Retina (tissue), 1 donor: ENCODE results near the gene KRT76.
"Not testable (repeated sequence)": the region's sequence is repeated elsewhere in the genome, so short reads cannot be mapped to it uniquely, and the experiment has no call there.

Source experiments
- DNase-seq: peaks from one replicate; pipeline ENCODE4 v3.0.0-alpha.2; 2016

The KRT76 gene

DNA sequence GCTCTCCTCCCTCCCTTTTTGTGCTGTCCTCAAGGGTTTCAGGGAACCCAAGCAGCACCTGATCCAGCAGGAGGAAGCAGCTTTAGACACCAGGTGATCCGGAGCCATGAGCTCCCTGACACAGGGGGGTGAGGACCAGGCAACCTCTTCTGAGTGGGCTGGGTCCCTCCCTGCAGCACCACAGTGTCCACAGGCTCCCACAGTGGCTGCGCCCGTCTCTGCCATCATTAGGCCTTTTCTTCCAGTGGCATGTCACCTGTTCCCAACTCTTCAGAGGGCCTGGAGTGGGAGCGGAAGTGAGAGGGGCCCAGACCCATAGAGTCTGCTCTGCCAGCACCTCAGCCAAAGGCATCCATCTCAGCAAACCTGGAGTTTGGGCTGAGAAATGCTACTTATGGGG is 421 bp upstream of the KRT76 start:
- DNase-seq, result no peak

DNA sequence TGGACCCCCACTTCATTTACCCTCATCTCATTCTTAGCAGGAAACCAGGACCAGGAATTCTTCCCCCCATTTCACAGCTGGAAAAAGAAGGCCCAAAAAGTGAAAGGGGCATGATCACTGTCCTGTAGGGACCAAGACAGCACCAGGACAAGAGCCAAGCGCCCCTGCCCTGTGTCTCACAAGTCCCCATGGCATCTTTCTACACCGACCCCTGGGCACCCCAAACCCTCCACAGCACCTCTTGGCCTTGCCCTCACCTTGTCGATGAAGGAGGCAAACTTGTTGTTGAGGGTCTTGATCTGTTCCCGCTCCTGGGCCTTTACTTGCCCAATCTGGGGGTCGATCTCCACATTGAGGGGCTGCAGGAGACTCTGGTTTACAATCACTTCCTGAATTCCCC is 710 bp downstream of the KRT76 start:
- no peak for DNase-seq

GRCh38 chr12:52774629-52775250 is 2.4 kb downstream of the KRT76 start:
- DNase-seq, result no peak

DNA sequence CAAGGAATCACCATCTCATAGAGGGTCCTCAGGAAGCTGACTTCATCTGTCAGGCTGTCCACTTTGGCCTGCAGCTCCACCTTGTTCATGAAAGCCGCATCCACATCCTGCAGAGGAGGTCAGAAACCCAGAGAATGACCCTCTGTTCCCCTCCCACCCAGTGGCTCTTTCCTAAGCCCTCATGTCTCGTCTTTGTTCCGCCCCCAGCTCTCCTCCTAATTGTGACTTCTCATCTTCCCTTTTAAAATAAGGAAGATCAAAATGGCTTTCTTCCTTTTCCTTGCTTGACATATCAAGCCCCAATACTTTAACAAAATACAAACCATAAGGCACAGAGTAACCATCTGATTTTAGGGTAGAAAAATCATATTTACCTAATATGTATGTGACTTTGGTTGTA is 4.4 kb downstream of the KRT76 start:
- DNase-seq, result no peak

DNA sequence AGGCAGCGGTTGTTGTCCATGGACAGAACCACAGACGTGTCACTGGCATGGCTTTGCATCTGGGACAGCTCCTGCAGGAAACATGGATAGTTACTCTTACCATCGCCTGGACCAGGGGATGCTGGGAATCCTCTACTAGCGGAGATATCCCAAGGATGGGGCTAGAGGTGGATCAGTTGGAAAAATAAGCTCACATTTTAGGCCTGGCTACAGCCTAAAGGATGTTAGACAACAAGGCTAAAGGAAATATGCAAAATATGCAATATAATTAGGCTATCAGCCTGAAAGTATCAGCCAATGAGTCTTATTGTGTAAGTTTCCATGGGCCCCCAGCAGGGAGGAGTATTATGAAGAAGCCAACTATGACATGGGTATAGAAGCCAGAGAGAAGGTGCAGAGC is 5.0 kb downstream of the KRT76 start:
- no peak for DNase-seq

DNA sequence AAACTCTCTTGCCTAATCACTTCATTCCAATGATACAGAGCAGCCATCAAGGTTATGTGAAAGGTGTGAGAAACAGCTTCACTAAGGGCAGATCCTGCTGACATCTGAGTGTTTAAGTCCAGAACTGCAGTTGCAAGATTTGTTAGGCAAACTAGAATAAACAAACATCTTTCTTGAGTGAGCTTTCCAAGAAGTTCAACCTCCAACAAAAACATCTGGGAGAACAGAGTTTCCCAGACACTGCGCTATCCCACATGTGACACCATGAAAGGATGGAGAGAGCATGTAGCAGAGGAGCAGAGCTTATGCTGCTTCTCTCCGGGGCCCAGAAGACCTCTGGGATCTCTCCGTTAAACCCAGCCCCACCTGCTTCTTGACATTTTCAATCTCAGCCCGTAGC is 5.6 kb downstream of the KRT76 start:
- DNase-seq, result no peak

- no peak for DNase-seq
Measured at GRCh38 chr12:52771088-52771487, 6.1 kb downstream of the KRT76 start.

- no peak for DNase-seq
Measured at GRCh38 chr12:52769946-52770345, 7.2 kb downstream of the KRT76 start.

DNA sequence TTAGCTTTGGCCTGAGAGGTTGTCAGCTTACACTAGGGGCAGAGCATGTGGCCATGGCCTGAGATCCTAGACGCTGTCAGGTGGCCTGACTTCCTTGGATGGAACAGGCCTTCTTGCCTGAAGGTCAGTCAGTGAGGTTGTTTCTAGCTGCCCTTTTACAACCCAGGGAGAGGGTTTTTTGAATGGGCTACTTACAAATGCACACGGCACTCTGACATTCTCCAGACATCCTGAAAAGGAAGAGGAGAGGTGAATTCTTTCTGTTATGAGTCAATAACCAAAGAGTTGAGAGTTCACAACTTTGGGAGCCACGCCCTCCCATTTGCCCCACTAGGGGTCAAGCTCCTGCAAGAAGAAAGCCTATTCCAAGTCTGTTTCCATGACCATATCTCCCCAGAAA is 7.8 kb downstream of the KRT76 start:
- no peak for DNase-seq

- DNase-seq, result no peak
Measured at GRCh38 chr12:52768479-52769200, 8.5 kb downstream of the KRT76 start.

DNA sequence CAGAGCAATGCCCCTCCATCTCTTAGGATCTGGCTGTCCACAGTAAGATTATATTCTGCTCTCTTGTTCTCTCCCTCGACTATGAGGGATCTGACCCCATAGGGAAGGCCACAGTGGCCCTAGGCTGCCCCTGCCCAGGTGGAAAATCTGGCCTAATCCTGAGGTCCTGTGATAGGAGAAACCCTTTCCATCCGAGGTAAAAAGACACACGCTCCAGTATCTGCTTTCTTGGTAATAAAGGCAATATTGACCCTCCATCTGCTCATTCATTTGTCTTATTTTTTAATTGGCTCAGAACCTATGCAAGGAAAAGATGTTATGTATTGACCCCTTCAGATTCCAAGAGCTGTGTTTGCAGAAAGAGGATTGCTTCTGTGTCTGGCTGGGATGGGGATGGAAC is 9.7 kb downstream of the KRT76 start:
- no peak for DNase-seq

- no peak for DNase-seq
Measured at GRCh38 chr12:52767020-52767379, 10.1 kb downstream of the KRT76 start.

DNA sequence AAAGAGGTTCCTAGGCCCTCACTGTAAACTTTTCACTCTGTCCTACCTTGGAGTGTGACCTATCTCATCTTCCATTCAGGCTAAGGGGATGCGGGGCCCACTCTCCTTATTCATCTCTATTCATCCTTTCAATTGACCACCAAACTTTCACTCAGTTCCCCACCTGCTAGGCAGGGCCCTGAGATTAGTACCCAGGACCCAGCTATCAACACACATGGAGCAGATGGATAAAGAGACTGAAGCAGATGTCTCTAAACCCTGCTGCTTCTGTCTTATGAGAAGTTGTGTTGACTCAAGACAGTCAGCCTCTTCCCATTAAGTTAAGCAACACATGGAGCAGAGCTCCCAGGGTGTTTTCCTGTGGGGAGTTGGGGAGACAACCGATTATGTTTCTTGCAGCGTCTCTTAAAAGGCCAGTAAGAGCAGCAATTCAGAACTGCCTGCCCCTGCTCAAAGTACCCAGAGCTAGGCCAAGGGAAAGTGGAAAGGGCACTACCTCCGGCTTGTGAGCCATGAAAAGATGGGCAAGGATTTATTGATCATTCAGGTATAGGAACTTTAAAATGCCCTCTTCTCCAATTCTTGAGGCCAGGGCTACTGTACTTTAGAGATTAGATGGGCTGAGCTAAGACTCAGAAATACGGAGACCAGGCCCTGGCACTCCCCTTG is 10.7 kb downstream of the KRT76 start:
- no peak for DNase-seq

GRCh38 chr12:52765702-52766101 is 11.4 kb downstream of the KRT76 start:
- DNase-seq, result no peak

DNA sequence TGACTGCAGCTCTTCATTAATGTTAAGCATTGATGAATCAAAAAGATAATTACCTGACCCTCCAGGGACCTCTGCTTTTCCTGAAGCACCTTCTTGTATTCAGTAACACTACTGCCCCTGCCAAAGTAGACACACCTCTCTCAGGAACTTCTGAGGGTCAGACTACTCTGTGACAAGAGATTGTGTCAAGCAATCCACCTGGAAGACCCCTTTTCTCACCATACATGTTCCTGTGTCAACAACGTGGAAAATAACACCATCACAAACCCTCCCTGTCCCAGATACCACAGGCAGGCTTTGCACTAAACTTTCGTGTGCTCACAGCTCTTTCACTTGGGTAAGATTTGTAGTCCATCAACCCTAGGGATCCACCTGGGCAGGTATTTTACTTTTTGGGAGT is 13.2 kb downstream of the KRT76 start:
- no peak for DNase-seq

DNA sequence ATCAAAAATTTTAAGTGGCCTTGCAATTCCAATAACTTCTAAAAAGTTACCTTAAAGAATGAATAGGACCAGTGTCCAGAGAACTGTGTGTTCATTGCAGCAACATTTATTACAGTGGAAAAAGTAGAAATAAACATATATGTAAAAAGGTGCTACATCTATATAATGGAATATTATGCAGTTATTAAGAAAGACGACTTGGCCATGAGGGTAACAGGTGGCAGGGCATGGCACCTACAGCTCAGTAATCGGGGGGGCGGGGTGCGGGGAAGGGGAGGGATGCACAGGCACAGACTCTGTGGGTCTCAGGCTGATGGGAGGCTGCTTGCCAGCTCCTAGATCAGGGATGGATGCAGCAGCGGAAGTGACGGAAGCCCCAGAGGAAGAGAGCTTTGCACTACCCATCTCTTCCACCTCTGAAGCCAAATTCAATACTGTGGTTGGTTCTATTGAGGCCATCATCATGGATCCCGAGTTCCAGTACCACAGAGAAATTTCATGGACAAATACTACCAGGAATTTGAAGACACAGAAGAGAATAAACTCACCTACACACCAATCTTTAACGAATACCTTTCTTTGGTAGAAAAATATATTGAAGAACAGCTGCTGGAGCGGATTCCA is 14.0 kb downstream of the KRT76 start:
- DNase-seq, result no peak

DNA sequence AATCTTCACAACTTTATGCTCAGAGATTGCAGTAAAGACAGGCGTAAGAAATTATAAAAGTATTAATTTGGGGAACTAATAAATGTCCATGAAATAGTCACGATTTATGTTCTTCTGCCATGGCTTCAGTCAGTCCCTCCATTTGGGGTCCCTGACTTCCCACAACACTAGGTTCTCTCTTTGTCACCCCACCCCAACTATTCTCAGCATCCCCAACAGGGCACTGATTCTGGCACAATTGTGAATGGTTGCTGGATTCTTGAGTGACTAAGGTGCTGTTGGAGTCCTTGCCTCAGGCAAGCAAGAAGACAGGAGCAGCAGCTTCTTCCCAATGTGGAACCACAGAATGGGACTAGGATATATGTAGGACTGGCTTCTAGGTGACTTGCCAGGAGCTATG is 15.3 kb downstream of the KRT76 start:
- DNase-seq, result no peak

DNA sequence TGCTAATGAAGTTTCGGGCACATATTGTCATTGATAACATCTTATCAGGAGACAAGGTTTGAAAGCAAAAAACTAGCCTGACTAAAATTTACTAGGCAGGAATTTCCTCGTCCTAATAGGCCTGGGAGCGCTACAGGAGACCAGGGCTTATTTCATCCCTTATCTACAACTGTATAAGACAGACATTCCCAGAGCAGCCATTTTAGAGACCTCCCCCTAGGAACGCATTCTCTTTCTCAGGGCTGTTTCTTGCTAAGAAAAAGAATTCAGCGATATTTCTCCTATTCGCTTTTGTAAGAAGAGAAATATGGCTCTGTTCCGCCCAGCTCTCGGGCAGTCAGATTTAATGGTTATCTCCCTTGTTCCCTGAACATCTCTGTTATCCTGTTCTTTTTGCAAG is 15.9 kb downstream of the KRT76 start:
- not testable (repeated sequence) for DNase-seq

GRCh38 chr12:52760623-52761022 is 16.5 kb downstream of the KRT76 start:
- no peak for DNase-seq

DNA sequence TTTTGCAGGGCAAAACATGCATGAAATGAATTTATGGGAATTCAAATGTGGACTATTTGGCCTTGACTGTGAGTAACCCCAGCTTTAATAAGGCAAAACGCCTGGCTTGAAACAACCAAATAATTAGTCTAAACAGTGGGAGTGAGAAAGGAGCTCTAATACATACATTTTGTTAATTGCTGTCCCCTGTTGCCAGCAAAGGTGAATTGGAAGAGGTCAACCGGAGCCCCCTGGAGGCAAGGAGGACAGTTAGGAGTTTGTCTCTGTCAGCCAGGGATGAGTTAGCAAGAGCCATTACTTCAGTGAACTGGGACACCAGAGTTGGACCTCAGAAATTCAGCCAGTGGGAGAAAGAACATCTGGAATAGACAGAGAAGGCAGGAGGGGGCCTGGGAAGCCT is 17.4 kb downstream of the KRT76 start:
- DNase-seq, result no peak

DNA sequence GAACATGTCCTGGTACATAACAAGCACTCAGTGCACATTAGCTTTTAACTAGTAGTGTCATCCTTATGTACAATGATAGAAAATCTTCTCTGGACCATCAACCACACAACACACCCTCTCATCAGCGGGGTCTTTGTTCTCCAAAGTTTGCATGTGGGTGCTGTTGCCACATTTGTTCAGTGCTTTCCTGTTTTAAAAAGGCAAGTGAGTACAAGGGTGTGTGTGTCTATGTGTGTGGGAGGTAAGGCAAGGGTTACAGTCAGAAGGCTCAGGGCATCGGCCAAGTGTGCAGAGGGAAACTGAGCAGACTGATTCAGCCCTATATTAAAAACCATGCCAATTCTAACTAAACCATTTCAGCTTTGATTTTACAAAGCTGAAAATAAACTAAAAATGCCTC is 17.9 kb downstream of the KRT76 start:
- DNase-seq, result no peak

GRCh38 chr12:52757449-52758176 is 19.5 kb downstream of the KRT76 start:
- no peak for DNase-seq

DNA sequence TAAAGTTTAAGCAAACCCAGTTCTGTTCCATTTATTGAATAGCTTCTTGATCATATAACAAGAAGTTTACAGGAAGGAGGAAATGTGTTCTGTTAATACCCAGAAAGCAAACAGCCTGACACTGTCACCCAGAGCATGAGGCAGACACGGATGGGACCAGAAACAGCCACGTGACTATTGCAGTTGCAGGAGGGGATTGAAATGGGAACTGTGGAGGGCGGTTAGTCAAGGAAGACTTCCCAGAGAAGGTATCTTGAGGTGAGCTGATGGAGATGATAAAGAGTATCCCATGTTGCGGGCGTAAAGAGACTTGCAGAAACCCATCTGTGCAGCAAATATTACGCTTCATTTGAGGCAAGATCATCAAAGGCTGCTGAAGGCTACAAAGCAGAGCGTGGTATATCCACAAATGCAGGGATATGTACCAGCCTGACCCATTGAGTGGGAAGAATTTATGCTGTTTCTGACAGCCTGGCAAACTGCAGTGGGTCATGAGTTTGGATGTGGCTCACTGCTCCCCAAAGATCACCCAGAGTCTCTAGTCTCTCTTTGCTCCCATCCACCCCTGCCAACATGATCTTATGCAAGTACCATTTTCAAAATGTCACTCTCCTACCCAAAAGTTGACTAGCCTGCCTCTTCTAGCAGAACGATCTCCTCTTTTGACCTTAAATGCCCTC is 20.7 kb downstream of the KRT76 start:
- no peak for DNase-seq
